AG09309 (cell line): ENCODE measurements around the gene NRF1.
"Not testable (repeated sequence)": the region's sequence is repeated elsewhere in the genome, so short reads cannot be mapped to it uniquely, and the experiment has no call there.

Source experiments
- DNase-seq: peaks from one replicate; pipeline ENCODE4 v3.0.0-alpha.2; 2010; ENCODE audit warnings: low read depth
- H3K4me3 ChIP-seq: 2 replicates; pipeline ENCODE4 v1.5.1; 2011; ENCODE audit warnings: mild to moderate bottlenecking, low read depth, low read length, moderate library complexity; ENCODE audit not compliant: control insufficient read depth
- CTCF ChIP-seq: IDR thresholded peaks from 2 replicates; pipeline ENCODE4 v1.5.1; 2011; ENCODE audit warnings: mild to moderate bottlenecking, low read depth, low read length, inconsistent platforms; ENCODE audit not compliant: insufficient read depth, control insufficient read depth; ENCODE audit errors: missing control alignments

Gene NRF1

GRCh38 chr7:129667551-129667950 lies 56.0 kb downstream of the NRF1 start:
- H3K4me3 ChIP-seq = no peak overlapping the region
- TF ChIP-seq CTCF = no peak
- DNase-seq = no peak

- no peak for TF ChIP-seq CTCF
- DNase-seq = no peak
- H3K4me3 ChIP-seq = no peak overlapping the region
Observed at GRCh38 chr7:129669901-129670300, 58.4 kb downstream of the NRF1 start.

GRCh38 chr7:129670656-129671055 lies 59.1 kb downstream of the NRF1 start:
- TF ChIP-seq CTCF = no peak
- no peak for DNase-seq
- H3K4me3 ChIP-seq = no peak overlapping the region

DNA sequence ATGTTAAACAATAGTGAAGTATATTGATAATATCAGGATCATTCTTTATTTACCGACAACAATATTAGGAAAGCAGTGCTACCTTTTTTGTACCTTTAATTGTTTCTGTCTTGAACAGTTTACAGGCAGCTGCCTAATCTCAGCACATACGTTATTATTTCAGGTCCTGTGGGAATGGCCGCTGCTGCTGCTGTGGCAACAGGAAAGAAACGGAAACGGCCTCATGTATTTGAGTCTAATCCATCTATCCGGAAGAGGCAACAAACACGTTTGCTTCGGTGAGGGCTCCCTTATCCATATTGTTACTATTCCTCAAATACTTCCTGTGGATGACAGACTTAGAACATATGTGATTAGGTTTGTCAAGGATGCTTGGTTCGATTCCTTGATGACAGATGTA lies 59.7 kb downstream of the NRF1 start:
- no peak for TF ChIP-seq CTCF
- DNase-seq = no peak
- H3K4me3 ChIP-seq = no peak overlapping the region

- H3K4me3 ChIP-seq, DNase-seq: not testable (repeated sequence)
Observed at GRCh38 chr7:129674475-129674874, 63.0 kb downstream of the NRF1 start.

GRCh38 chr7:129675521-129675920 lies 64.0 kb downstream of the NRF1 start:
- no peak overlapping the region for H3K4me3 ChIP-seq
- no peak for TF ChIP-seq CTCF
- DNase-seq = no peak

DNA sequence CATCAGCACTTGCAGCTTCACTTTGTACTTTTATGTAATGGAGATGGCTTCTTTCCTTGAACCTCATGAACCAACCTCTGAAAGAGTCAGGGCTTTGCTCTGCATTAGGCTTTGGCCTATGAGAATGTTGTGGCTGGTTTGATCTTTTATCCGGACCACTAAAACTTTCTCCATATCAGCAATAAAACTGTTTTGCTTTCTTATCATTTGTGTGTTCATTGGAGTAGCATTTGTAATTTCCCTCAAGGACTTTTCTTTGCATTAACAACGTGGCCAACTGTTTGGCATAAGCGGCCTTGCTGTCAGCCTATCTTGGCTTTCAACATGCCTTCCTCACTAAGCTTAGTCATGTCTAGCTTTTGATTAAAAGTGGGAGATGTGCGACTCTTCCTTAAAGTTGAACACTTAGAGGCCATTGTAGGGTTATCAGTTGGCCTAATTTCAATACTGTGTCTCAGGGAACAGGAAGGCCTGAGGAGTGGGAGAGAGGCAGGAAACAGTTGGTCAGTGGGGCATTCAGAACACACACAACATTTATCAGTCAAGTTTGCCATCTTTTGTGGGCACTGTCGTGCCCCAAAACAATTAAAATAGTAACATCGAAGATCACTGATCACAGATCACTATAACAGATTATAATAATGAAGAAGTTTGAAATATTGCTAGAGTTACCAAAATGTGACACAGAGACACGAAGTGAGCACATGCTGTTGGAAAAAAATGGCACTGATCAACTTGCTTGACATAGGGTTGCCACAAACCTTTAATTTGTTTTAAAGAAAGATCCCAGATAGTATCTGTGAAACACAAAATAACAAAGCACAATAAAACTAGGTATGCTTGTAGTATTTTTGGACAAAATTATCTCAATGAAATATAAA lies 64.7 kb downstream of the NRF1 start:
- no peak overlapping the region for H3K4me3 ChIP-seq
- no peak for TF ChIP-seq CTCF
- DNase-seq = no peak
